Fibroblast of the aortic adventitia (primary cell): Measurements from ENCODE around the gene FBXO31. TPM values are rescaled to one million over a fixed set of nuclear protein-coding genes. Genes with fewer than 3 reads are reported as not detected.

Experiments
- DNase-seq: peaks from one replicate; pipeline ENCODE4 v3.0.0-alpha.2; 2010; ENCODE audit warnings: low read depth
- H3K4me3 ChIP-seq: 2 replicates; pipeline ENCODE4 v1.5.1; 2011; ENCODE audit warnings: low read depth, mild to moderate bottlenecking, control low read depth, low read length, moderate library complexity
- total RNA-seq: library from RNA; depleted of rRNA; stranded (reverse); fragments of >200 nt; gene quantifications from 2 replicates; pipeline ENCODE4 v1.2.3, GENCODE V29; 2012; ENCODE audit warnings: low replicate concordance
- TF ChIP-seq, protein P1 (sequence below): IDR thresholded peaks from 2 replicates; pipeline ENCODE4 v1.5.1; 2011; ENCODE audit warnings: mild to moderate bottlenecking, low read length, control low read depth, inconsistent platforms; ENCODE audit not compliant: insufficient read depth

The FBXO31 gene
- total RNA-seq, 1 donor, result 30.4 TPM

DNA sequence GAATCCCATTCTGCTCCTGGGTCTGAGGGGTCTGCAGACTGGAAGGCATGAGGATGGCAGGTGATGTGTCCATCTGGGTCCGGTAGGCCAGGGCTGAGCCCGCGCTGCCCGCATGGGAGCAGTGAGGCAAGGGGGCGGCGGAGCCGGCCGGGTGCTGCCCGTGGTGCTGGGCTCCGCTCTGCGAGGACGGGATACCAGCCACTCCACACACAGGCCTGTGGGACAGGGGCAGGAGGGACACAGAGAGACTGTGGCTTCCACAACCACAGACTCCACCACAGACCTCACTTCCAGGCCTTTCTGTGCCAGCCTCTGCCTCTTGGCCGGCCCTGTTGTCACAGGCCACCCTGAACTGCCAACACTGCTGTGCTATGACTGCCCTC, 33.9 kb upstream of the FBXO31 start:
- no peak overlapping the region for H3K4me3 ChIP-seq
- TF ChIP-seq, protein P1, sequence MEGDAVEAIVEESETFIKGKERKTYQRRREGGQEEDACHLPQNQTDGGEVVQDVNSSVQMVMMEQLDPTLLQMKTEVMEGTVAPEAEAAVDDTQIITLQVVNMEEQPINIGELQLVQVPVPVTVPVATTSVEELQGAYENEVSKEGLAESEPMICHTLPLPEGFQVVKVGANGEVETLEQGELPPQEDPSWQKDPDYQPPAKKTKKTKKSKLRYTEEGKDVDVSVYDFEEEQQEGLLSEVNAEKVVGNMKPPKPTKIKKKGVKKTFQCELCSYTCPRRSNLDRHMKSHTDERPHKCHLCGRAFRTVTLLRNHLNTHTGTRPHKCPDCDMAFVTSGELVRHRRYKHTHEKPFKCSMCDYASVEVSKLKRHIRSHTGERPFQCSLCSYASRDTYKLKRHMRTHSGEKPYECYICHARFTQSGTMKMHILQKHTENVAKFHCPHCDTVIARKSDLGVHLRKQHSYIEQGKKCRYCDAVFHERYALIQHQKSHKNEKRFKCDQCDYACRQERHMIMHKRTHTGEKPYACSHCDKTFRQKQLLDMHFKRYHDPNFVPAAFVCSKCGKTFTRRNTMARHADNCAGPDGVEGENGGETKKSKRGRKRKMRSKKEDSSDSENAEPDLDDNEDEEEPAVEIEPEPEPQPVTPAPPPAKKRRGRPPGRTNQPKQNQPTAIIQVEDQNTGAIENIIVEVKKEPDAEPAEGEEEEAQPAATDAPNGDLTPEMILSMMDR, result no peak
- DNase-seq, result no peak

DNA sequence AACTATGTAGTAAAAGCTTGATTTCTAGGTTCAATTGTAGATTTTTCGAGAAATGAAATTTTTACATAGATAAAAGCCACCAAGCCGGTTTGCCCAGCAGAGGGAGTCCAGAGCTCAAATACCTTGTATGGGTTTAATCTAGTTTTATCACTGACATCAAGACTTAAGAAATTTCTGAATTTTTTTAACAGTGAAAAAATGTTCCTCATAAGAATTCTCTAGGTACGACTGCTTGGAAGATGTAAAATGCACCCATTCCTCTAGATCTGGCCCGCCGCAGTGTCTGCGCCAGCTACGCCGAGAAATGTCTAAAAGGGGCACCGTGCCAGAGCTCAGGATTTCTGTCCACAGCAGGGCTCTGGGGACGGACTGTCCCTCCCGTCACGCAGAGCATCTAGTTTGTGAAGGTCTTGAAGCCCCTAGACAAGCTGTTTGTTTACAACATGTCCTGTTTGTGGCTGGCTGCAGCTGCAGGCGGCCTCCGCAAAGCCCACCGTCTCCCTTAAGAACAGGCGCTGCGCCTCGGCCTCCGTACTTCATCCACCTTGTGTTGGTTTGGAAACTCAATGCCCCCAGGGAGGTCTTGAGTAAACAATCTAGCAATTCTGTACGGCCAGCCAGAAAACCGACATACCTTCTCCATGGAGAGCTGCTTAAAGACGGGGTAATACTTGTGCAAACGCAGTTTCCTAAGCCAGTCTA, 33.4 kb upstream of the FBXO31 start:
- TF ChIP-seq, protein P1, result peak; percentile 76
- H3K4me3 ChIP-seq, result no peak overlapping the region
- peak; percentile 81 for DNase-seq

GRCh38 chr16:87415441-87415840, 31.9 kb upstream of the FBXO31 start:
- no peak for DNase-seq
- H3K4me3 ChIP-seq, result no peak overlapping the region
- TF ChIP-seq, protein P1, result no peak

DNA sequence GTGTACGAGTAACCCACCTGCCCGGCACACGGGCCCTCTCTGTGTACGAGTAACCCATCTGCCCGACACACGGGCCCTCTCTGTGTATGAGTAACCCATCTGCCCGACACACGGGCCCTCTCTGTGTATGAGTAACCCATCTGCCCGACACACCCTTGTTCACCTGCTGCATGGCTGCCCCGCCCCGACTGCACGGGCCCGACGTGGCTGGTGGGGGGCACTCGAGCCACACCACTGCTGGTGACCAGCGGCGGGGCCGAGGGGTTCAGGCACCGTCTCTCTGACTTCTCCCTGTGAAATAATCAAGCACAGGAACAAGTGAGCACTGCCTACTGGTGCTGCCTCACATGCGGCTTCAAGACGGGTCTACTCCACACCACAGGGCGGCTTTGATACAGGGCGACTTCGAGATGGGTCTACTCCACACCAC, 30.7 kb upstream of the FBXO31 start:
- DNase-seq, result no peak
- no peak overlapping the region for H3K4me3 ChIP-seq
- TF ChIP-seq, protein P1, result no peak

GRCh38 chr16:87412996-87413421, 29.4 kb upstream of the FBXO31 start:
- DNase-seq, result no peak
- TF ChIP-seq, protein P1, result no peak
- H3K4me3 ChIP-seq, result no peak overlapping the region

DNA sequence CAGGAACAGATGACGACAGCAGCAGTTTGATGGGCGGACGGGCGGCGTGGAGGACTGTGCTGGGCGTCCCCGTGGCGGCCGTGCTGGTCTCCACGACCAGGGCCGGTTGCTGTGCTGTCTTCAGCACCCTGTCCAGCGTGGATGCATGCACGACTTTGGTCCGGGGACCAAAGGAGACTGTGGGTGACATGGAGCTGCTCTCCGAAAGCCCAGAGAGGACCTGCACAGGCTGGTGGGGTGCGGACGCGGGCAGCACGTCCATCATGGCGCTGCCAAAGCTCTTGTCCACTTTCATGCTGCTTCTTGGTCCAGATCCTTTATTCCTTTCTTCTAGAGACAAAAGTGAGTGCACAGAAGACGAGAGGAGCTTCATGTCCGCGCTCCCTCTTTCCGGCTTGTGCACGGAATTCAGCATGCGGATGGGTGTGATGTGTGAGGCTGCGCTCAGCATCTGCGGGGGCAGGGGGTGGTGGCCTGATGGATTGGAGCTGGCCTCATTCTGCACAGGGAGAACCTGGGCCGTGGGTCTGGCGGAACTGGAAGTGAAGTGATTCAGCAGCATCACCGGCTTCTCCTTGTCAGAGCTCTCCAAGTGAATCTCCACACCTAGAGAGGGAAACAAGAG, 28.9 kb upstream of the FBXO31 start:
- H3K4me3 ChIP-seq, result no peak overlapping the region
- DNase-seq, result no peak
- TF ChIP-seq, protein P1, result no peak
